Tibial nerve (tissue), 4 donors: ENCODE measurements around the gene CCDC184. TPM values are rescaled to one million over a fixed set of nuclear protein-coding genes. Genes with fewer than 3 reads are reported as not detected.
A peak's percentile ranks its signal among the peaks of the same experiment; 100 is the strongest.

Experiments
- DNase-seq, 2 donors: peaks; one replicate each; pipeline ENCODE4 v3.0.0-alpha.2; 2019; ENCODE audit warnings: low spot score in 2 of 2
- H3K27ac ChIP-seq, 4 donors: fragments of 200-600 bp; sonication (generic) in 3 of 4; one replicate each; pipeline ENCODE4 v1.5.1; 2017 to 2019; ENCODE audit warnings: mild to moderate bottlenecking in 1 of 4
- H3K27me3 ChIP-seq, 2 donors: fragments of 200-600 bp; sonication (generic) in 1 of 2; one replicate each; pipeline versions ENCODE4 v1.5.1 to v1.6.0; 2017 to 2019
- H3K36me3 ChIP-seq, 3 donors: fragments of 200-600 bp; sonication (generic); one replicate each; pipeline ENCODE4 v1.5.1; 2018 to 2019
- H3K4me1 ChIP-seq, 4 donors: fragments of 200-600 bp; sonication (generic) in 3 of 4; one replicate each; pipeline ENCODE4 v1.5.1; 2017 to 2019
- H3K4me3 ChIP-seq, 4 donors: fragments of 200-600 bp; sonication (generic) in 3 of 4; one replicate each; pipeline ENCODE4 v1.5.1; 2017 to 2019; ENCODE audit warnings: mild to moderate bottlenecking in 1 of 4, moderate library complexity in 1 of 4
- H3K9me3 ChIP-seq, 4 donors: fragments of 200-600 bp; sonication (generic) in 3 of 4; one replicate each; pipeline ENCODE4 v1.5.1; 2017 to 2019
- CTCF ChIP-seq, 5 experiments: fragments of 200-600 bp in 3 of 5; fragments of 450-650 bp in 2 of 5; sonication (generic) in 3 of 5; IDR thresholded peaks; one replicate each; pipeline ENCODE4 v1.5.1; 2016 to 2019; ENCODE audit warnings: antibody characterized with exemption in 5 of 5, mild to moderate bottlenecking in 3 of 5, moderate library complexity in 2 of 5
- EP300 ChIP-seq, 2 donors: sonication (generic); formaldehyde crosslinking; IDR thresholded peaks; one replicate each; pipeline ENCODE4 v1.6.1; 2017; ENCODE audit warnings: antibody characterized with exemption in 2 of 2, mild to moderate bottlenecking in 1 of 2
- POLR2A ChIP-seq, 2 donors: fragments of 450-650 bp; IDR thresholded peaks; one replicate each; pipeline ENCODE4 v1.6.1; 2017; ENCODE audit warnings: antibody characterized with exemption in 2 of 2, mild to moderate bottlenecking in 2 of 2, moderate library complexity in 2 of 2
- WGBS, 2 donors: methylation state at CpG; one replicate each; pipeline ENCODE4 v1.1.5; 2018; 5-methylcytosine and 5-hydroxymethylcytosine counted together
- total RNA-seq, 4 donors: library from RNA; depleted of rRNA; stranded (reverse); fragments of >200 nt; gene quantifications; one replicate each; pipeline ENCODE4 v1.1.0, GENCODE V29; 2016

The CCDC184 gene
- total RNA-seq, 4 donors from 2014 or later: 2.1 to 4.3 (median 2.9) TPM

DNA sequence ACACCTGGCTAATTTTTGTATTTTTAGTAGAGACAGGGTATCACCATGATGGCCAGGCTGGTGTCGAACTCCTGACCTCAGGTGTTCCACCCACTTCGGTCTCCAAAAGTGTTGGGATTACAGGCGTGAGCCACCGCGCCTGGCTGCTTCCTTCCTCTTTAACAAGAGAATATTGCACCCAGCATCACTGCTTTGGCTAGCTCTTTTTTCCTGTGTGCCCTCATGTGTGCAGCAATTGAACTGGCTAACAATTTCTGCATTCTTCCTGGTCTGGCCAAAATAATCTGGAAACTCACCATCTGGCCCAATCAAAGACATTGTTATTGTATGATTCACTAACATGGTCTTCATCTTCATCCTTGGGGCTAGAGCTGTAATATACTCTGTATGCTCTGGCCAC, 23.4 kb upstream of the CCDC184 start:
- Histone ChIP-seq H3K9me3 (no peaks in the 10 kb centered on the region), H3K4me1 (peaks cover 0 to 26% (median 8%) of the 10 kb centered on the region in 4 donors), H3K27ac (no peak overlapping the region), H3K27me3 (no peaks in the 10 kb centered on the region), H3K4me3 (no peak overlapping the region), H3K36me3 (no peaks in the 10 kb centered on the region)
- TF ChIP-seq CTCF (IDR thresholded peaks at IDR 0.05): no peak
- TF ChIP-seq POLR2A (IDR thresholded peaks at IDR 0.05): no peak
- TF ChIP-seq EP300 (IDR thresholded peaks at IDR 0.05): no peak
- 76 to 78% methylated on average over 5 of the region's 5 CpGs for WGBS, 2 donors
- no peak for DNase-seq

- H3K27me3 ChIP-seq: no peaks in the 10 kb centered on the region
- no peak overlapping the region for H3K27ac ChIP-seq
- 58 to 86% methylated on average over 2 of the region's 2 CpGs for WGBS, 2 donors
- H3K4me3 ChIP-seq: no peak overlapping the region
- TF ChIP-seq POLR2A (IDR thresholded peaks at IDR 0.05) (no peak), EP300 (IDR thresholded peaks at IDR 0.05) (no peak)
- H3K9me3 ChIP-seq: no peaks in the 10 kb centered on the region
- DNase-seq: no peak
- H3K36me3 ChIP-seq: no peaks in the 10 kb centered on the region
- peaks cover 0 to 20% (median 8%) of the 10 kb centered on the region in 4 donors for H3K4me1 ChIP-seq
These were observed 22.6 kb upstream of the CCDC184 start for GRCh38 chr12:48160807-48161206.

DNA sequence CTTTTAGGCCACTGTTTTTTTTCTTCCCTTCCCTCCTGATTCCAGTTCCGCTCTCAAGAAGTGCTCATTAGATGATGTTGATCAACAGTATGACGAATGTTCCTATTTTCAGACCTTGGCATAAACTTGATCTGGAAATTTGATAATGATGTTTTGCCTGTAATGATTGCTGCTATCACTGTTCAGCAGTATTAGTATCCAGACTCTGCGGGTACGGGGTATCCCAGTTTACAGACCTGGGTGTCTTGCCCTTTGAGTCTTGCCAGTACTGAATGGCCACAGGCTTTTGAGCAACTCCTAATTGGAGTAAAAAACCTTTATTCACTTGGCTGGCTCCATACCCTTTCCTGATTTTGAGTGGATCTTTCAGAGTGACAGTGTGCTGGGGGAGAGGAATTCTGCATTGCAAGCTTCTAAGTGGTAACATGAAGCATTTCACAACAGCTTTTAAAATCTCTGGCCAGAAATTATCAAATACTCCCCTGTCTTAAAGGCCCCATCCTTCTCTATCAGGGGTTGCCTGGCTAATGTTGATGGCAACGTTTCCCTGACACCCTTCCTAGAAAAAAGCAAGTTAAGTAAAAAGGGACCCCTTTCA, 20.2 kb upstream of the CCDC184 start:
- no peak for DNase-seq
- Histone ChIP-seq H3K4me1 (peaks cover 0 to 4% (median 0%) of the 10 kb centered on the region in 4 donors), H3K9me3 (no peaks in the 10 kb centered on the region), H3K4me3 (no peak overlapping the region), H3K36me3 (no peaks in the 10 kb centered on the region), H3K27me3 (no peaks in the 10 kb centered on the region), H3K27ac (peak overlapping the region in 2 of 4 donors; percentile 4 to 72)
- 48 to 62% methylated on average over 5 of the region's 5 CpGs for WGBS, 2 donors
- TF ChIP-seq POLR2A (IDR thresholded peaks at IDR 0.05) (no peak), EP300 (IDR thresholded peaks at IDR 0.05) (no peak), CTCF (IDR thresholded peaks at IDR 0.05) (no peak)

DNA sequence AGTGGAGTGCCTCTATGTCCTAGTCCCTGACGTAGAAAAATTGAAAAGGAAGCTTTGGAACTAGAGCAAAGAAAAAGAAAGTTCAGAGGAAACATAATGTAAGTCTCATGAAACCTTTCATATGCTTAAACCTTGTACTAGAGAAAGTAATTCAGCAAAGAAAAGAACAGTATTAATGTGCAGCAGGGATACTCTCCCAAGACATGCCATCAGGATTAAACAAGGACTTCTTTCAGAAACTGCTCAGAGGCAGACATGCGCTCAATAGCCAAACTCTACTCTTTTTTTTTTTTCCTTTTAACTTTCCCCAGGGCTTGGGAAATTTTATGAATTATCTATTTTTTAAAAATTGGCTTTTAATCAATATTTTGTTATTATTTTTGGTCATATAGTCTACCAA, 19.0 kb upstream of the CCDC184 start:
- no peak for DNase-seq
- Histone ChIP-seq H3K27ac (peak overlapping the region in 2 of 4 donors; percentile 29 to 72), H3K4me3 (no peak overlapping the region), H3K4me1 (peaks cover 0 to 4% (median 0%) of the 10 kb centered on the region in 4 donors), H3K36me3 (no peaks in the 10 kb centered on the region), H3K9me3 (no peaks in the 10 kb centered on the region), H3K27me3 (no peaks in the 10 kb centered on the region)
- TF ChIP-seq POLR2A (IDR thresholded peaks at IDR 0.05) (no peak), CTCF (IDR thresholded peaks at IDR 0.05) (no peak), EP300 (IDR thresholded peaks at IDR 0.05) (no peak)
- WGBS, 2 donors: 48 to 50% methylated on average over 2 of the region's 2 CpGs

GRCh38 chr12:48165089-48165981, 18.1 kb upstream of the CCDC184 start:
- TF ChIP-seq EP300 (IDR thresholded peaks at IDR 0.05): no peak
- TF ChIP-seq POLR2A (IDR thresholded peaks at IDR 0.05): no peak
- peak; percentile 76 to 92 (median 83) for TF ChIP-seq CTCF (IDR thresholded peaks at IDR 0.05)
- no peaks in the 10 kb centered on the region for H3K36me3 ChIP-seq
- 18 to 25% methylated on average over 2 of the region's 2 CpGs for WGBS, 2 donors

More at GRCh38 chr12:48165089-48165981, 18.1 kb upstream of the CCDC184 start:
- no peak for DNase-seq
- no peaks in the 10 kb centered on the region for H3K27me3 ChIP-seq
- H3K9me3 ChIP-seq: no peaks in the 10 kb centered on the region
- no peak overlapping the region for H3K4me3 ChIP-seq
- peak overlapping the region in 1 of 4 donors; percentile 72 for H3K27ac ChIP-seq
- H3K4me1 ChIP-seq: peaks cover 0 to 4% (median 0%) of the 10 kb centered on the region in 4 donors
